OCI-LY7 (cell line): ENCODE data around the gene KANK2. TPM values are rescaled to one million over a fixed set of nuclear protein-coding genes. Genes with fewer than 3 reads are reported as not detected.

ENCODE experiments used
- BruUV-seq: library from RNA; stranded (reverse); fragments of 400-500 nt; replicated peaks from 2 replicates; lab custom pipeline; 2021; lab: Mats Ljungman, UMichigan
- CTCF ChIA-PET: fragments of 300-600 bp; sonication (Branson Sonifier 250); formaldehyde crosslinking; loops from one replicate; lab custom pipeline; 2022; ENCODE audit warnings: antibody characterized with exemption; ENCODE audit not compliant: unreplicated experiment; lab: Charles Lee
- POLR2A ChIA-PET: fragments of 300-600 bp; sonication (Branson Sonifier 250); formaldehyde crosslinking; loops from one replicate; lab custom pipeline; 2022; ENCODE audit warnings: antibody characterized with exemption; lab: Charles Lee
- DNase-seq: peaks from one replicate; pipeline ENCODE4 v3.0.0-alpha.2; 2015; ENCODE audit warnings: low spot score
- H2AFZ ChIP-seq: fragments of 200-600 bp; sonication (generic), shearing (Covaris generic); 2 replicates; pipeline ENCODE4 v1.6.1; 2014; ENCODE audit warnings: mild to moderate bottlenecking, antibody characterized with exemption, low read length, moderate library complexity
- H3K27ac ChIP-seq: fragments of 200-600 bp; sonication (generic); 2 replicates; pipeline ENCODE4 v1.5.1; 2014; ENCODE audit warnings: mixed run types, low read depth, mild to moderate bottlenecking, moderate library complexity, low read length, inconsistent platforms; ENCODE audit not compliant: poor library complexity, severe bottlenecking
- H3K36me3 ChIP-seq: fragments of 200-600 bp; sonication (generic); 2 replicates; pipeline ENCODE4 v1.6.1; 2014; ENCODE audit warnings: mild to moderate bottlenecking, antibody characterized with exemption, low read length, moderate library complexity, mixed read lengths; ENCODE audit not compliant: insufficient read depth
- H3K4me1 ChIP-seq: fragments of 200-600 bp; sonication (generic); 2 replicates; pipeline ENCODE4 v1.5.1; 2014; ENCODE audit warnings: mild to moderate bottlenecking, low read length; ENCODE audit not compliant: insufficient read depth, poor library complexity, severe bottlenecking
- H3K4me2 ChIP-seq: fragments of 200-600 bp; sonication (generic); 2 replicates; pipeline ENCODE4 v1.6.1; 2014; ENCODE audit warnings: mild to moderate bottlenecking, low read length
- H3K4me3 ChIP-seq: fragments of 200-600 bp; sonication (generic); 2 replicates; pipeline ENCODE4 v1.5.1; 2014; ENCODE audit warnings: mild to moderate bottlenecking, low read depth, low read length; ENCODE audit not compliant: poor library complexity, severe bottlenecking
- H3K79me2 ChIP-seq: fragments of 200-600 bp; sonication (generic); 2 replicates; pipeline ENCODE4 v1.6.1; 2016; ENCODE audit warnings: low read depth, mild to moderate bottlenecking, low read length, moderate library complexity, mixed read lengths; ENCODE audit not compliant: insufficient read depth
- H3K9me2 ChIP-seq: fragments of 200-600 bp; sonication (generic); 2 replicates; pipeline ENCODE4 v1.6.1; 2016; ENCODE audit warnings: mild to moderate bottlenecking, low read length, mixed read lengths; ENCODE audit not compliant: insufficient read depth
- H3K9me3 ChIP-seq: fragments of 200-600 bp; sonication (generic); 2 replicates; pipeline ENCODE4 v1.6.1; 2014; ENCODE audit warnings: mild to moderate bottlenecking, mixed run types, low read length, mixed read lengths
- H4K20me1 ChIP-seq: fragments of 200-600 bp; sonication (generic); 2 replicates; pipeline ENCODE4 v1.6.1; 2014; ENCODE audit warnings: mild to moderate bottlenecking, antibody characterized with exemption, low read length, moderate library complexity, mixed read lengths; ENCODE audit not compliant: insufficient read depth
- CTCF ChIP-seq: fragments of 200-600 bp; sonication (generic); conservative IDR thresholded peaks from 2 replicates; pipeline ENCODE4 v1.5.1; 2014; ENCODE audit warnings: mild to moderate bottlenecking, antibody characterized with exemption, low read length, moderate library complexity, mixed read lengths
- EZH2phosphoT487 ChIP-seq: fragments of 200-600 bp; sonication (generic); IDR thresholded peaks from 2 replicates; pipeline ENCODE4 v1.6.1; 2018; ENCODE audit warnings: low read depth, borderline replicate concordance, mild to moderate bottlenecking, mixed run types, antibody characterized with exemption, low read length, moderate library complexity, mixed read lengths
- intact Hi-C: fragments of 100-400 bp; cut with micrococcal nuclease; formaldehyde crosslinking; loops from one replicate; pipeline ENCODE4 v1.10.0; 2022; ENCODE audit not compliant: unreplicated experiment
- total RNA-seq, 2 experiments: library from RNA; depleted of rRNA in 1 of 2; stranded (reverse); fragments of >200 nt in 1 of 2; shearing (Covaris generic) in 1 of 2; gene quantifications; 2 replicates each; pipeline ENCODE4 v1.2.3, GENCODE V29; 2014 to 2022

Gene KANK2
- total RNA-seq, 2 experiments from 2014 or later = 174 to 186 TPM

- intact Hi-C loops = no loop called here
- BruUV-seq = no TSS peak
- POLR2A ChIA-PET = no interaction called here
- no peaks in the 10 kb centered on the region for H3K4me1 ChIP-seq
- H3K36me3 ChIP-seq = peaks cover 17% of the 10 kb centered on the region
- H3K9me2 ChIP-seq = no peaks in the 10 kb centered on the region
- TF ChIP-seq CTCF = no peak
- no peak for TF ChIP-seq EZH2phosphoT487
- no peak overlapping the region for H3K4me3 ChIP-seq
- H3K4me2 ChIP-seq = no peak overlapping the region
- no peaks in the 10 kb centered on the region for H4K20me1 ChIP-seq
- H3K9me3 ChIP-seq = no peaks in the 10 kb centered on the region
- H3K79me2 ChIP-seq = no peaks in the 10 kb centered on the region
- DNase-seq = no peak
- no peak overlapping the region for H3K27ac ChIP-seq
- H2AFZ ChIP-seq = no peak overlapping the region
- CTCF ChIA-PET = no interaction called here
Measured at GRCh38 chr19:11214387-11214786, 17.0 kb upstream of the KANK2 start.

GRCh38 chr19:11210656-11210928, 13.2 kb upstream of the KANK2 start:
- H3K79me2 ChIP-seq = no peaks in the 10 kb centered on the region
- no peaks in the 10 kb centered on the region for H4K20me1 ChIP-seq
- H3K27ac ChIP-seq = no peak overlapping the region
- no peak overlapping the region for H3K4me2 ChIP-seq
- peaks cover 12% of the 10 kb centered on the region; the same call in 1 of the 2 replicates for H3K36me3 ChIP-seq
- no peaks in the 10 kb centered on the region for H3K9me3 ChIP-seq
- ChIA-PET CTCF (no interaction called here), POLR2A (no interaction called here)
- no peak for DNase-seq
- H3K4me3 ChIP-seq = no peak overlapping the region
- H3K4me1 ChIP-seq = peaks cover 13% of the 10 kb centered on the region
- H3K9me2 ChIP-seq = no peaks in the 10 kb centered on the region
- H2AFZ ChIP-seq = no peak overlapping the region
- intact Hi-C loops = no loop called here
- BruUV-seq = no TSS peak
- TF ChIP-seq CTCF = no peak
- TF ChIP-seq EZH2phosphoT487 = no peak

GRCh38 chr19:11209839-11210655, 12.7 kb upstream of the KANK2 start:
- CTCF ChIA-PET = no interaction called here
- Histone ChIP-seq H3K9me2 (no peaks in the 10 kb centered on the region), H3K9me3 (no peaks in the 10 kb centered on the region), H3K27ac (no peak overlapping the region), H3K4me2 (no peak overlapping the region), H3K4me1 (peaks cover 18% of the 10 kb centered on the region), H3K79me2 (no peaks in the 10 kb centered on the region), H3K36me3 (peaks cover 12% of the 10 kb centered on the region; the same call in 1 of the 2 replicates), H4K20me1 (no peaks in the 10 kb centered on the region), H2AFZ (no peak overlapping the region), H3K4me3 (no peak overlapping the region)
- no TSS peak for BruUV-seq
- intact Hi-C loops = no loop called here
- POLR2A ChIA-PET = no interaction called here
- DNase-seq = no peak
- no peak for TF ChIP-seq EZH2phosphoT487
- no peak for TF ChIP-seq CTCF
